Measurements from ENCODE around the gene PALLD.
"Not testable (repeated sequence)": the region's sequence is repeated elsewhere in the genome, so short reads cannot be mapped to it uniquely, and the experiment has no call there.

Gene PALLD

GRCh38 chr4:168777277-168777965 is 280.6 kb downstream of the PALLD start:
- DNase-seq, result no peak

GRCh38 chr4:168781341-168781740 is 284.5 kb downstream of the PALLD start:
- no peak for DNase-seq

- no peak for DNase-seq
Measured at GRCh38 chr4:168781926-168782325, 285.1 kb downstream of the PALLD start.

GRCh38 chr4:168782439-168782838 is 285.6 kb downstream of the PALLD start:
- DNase-seq, result no peak

- no peak for DNase-seq
Measured at GRCh38 chr4:168784786-168785461, 288.1 kb downstream of the PALLD start.

- DNase-seq, result no peak
Measured at GRCh38 chr4:168787334-168787733, 290.5 kb downstream of the PALLD start.

- DNase-seq, result no peak
Measured at GRCh38 chr4:168787801-168788595, 291.1 kb downstream of the PALLD start.

GRCh38 chr4:168790898-168791297 is 294.0 kb downstream of the PALLD start:
- no peak for DNase-seq

- no peak for DNase-seq
Measured at GRCh38 chr4:168791376-168791775, 294.5 kb downstream of the PALLD start.

- DNase-seq, result no peak
Measured at GRCh38 chr4:168793542-168793941, 296.7 kb downstream of the PALLD start.

GRCh38 chr4:168794092-168794707 is 297.3 kb downstream of the PALLD start:
- no peak for DNase-seq

GRCh38 chr4:168794881-168795280 is 298.0 kb downstream of the PALLD start:
- DNase-seq, result no peak

- DNase-seq, result no peak
Measured at GRCh38 chr4:168795346-168795745, 298.5 kb downstream of the PALLD start.

- no peak for DNase-seq
Measured at GRCh38 chr4:168796362-168797106, 299.7 kb downstream of the PALLD start.

- no peak for DNase-seq
Measured at GRCh38 chr4:168797194-168797593, 300.3 kb downstream of the PALLD start.

GRCh38 chr4:168797738-168798375 is 301.0 kb downstream of the PALLD start:
- DNase-seq, result no peak

- DNase-seq, result no peak
Measured at GRCh38 chr4:168800926-168801325, 304.1 kb downstream of the PALLD start.

GRCh38 chr4:168802222-168802621 is 305.4 kb downstream of the PALLD start:
- no peak for DNase-seq

GRCh38 chr4:168803052-168803451 is 306.2 kb downstream of the PALLD start:
- DNase-seq, result not testable (repeated sequence)

- no peak for DNase-seq
Measured at GRCh38 chr4:168803732-168804131, 306.9 kb downstream of the PALLD start.

GRCh38 chr4:168804146-168804545 is 307.3 kb downstream of the PALLD start:
- DNase-seq, result no peak

- DNase-seq, result no peak
Measured at GRCh38 chr4:168805341-168805740, 308.5 kb downstream of the PALLD start.

Data from stimulated activated CD4-positive, alpha-beta T cell treated with anti-CD3 and anti-CD28 coated beads, Interleukin-4, amount 100 ng/mL, for 1 hour (primary cell).